ENCODE measurements around the gene NOP53.

NOP53 gene

GRCh38 chr19:47745010-47745901 lies at the start of gene NOP53:
NOP53 (plus strand) TSS chr19:47745546; CDS start chr19:47745560, 14 bp downstream.
- peaks cover 32% of the 10 kb centered on the region for H3K4me1 ChIP-seq (ENCODE audit: low read length)
- no peaks in the 10 kb centered on the region for H3K27me3 ChIP-seq (ENCODE audit: low read depth, low read length)
- peaks cover 14% of the 10 kb centered on the region; the same call in 1 of the 2 replicates for H4K20me1 ChIP-seq (ENCODE audit: insufficient read depth, low read length)
- H2AFZ ChIP-seq (ENCODE audit: low read depth, low read length), result peak within 1 kb of the TSS; percentile 77
- peaks cover 47% of the 10 kb centered on the region for H3K79me2 ChIP-seq (ENCODE audit: low read length)
- H3K9me3 ChIP-seq (ENCODE audit: insufficient read depth, low read length), result no peaks in the 10 kb centered on the region
- H3K4me3 ChIP-seq (ENCODE audit: low read length), result peak within 1 kb of the TSS; percentile 86
- peaks cover 29% of the 10 kb centered on the region for H3K36me3 ChIP-seq (replicated peaks; ENCODE audit: low read depth, low read length)
- TF ChIP-seq EZH2phosphoT487 (IDR thresholded peaks at IDR 0.05; ENCODE audit: low read depth) (no peak), CTCF (IDR thresholded peaks at IDR 0.05; ENCODE audit: low read depth, low read length) (no peak)
- peak within 1 kb of the TSS; percentile 84 for H3K4me2 ChIP-seq (ENCODE audit: low read length)
- peak within 1 kb of the TSS; percentile 81 for H3K27ac ChIP-seq (ENCODE audit: low read length)
- peak within 1 kb of the TSS; percentile 90 for H3K9ac ChIP-seq (ENCODE audit: low read length)

DNA sequence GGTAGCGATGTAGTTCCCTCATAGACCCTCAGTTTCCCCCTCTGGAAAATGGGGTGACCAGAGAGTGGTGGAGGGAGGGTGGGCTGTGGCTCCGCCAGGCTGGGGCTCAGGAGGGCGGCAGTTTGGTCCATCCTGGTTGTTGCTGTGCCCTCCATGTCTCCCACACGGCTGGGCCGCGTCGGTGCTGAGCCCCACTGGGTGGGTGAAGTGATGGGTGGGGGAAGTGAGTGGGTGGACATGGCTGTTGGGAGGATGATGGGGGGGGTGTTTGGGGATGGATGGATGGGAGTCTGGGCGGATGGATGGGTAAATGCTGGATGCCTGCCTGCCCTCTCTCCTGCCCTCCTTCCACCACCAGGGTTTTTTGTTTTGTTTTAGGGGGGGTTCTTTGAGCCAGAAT lies 48.7 kb upstream of the NOP53 start:
- Histone ChIP-seq H3K4me3 (ENCODE audit: low read length) (no peak overlapping the region), H3K27ac (ENCODE audit: low read length) (no peak overlapping the region), H3K27me3 (ENCODE audit: low read depth, low read length) (no peaks in the 10 kb centered on the region), H4K20me1 (ENCODE audit: insufficient read depth, low read length) (no peaks in the 10 kb centered on the region), H3K9me3 (ENCODE audit: insufficient read depth, low read length) (no peaks in the 10 kb centered on the region), H3K79me2 (ENCODE audit: low read length) (no peaks in the 10 kb centered on the region), H3K4me1 (ENCODE audit: low read length) (peaks cover 3% of the 10 kb centered on the region; the same call in 1 of the 2 replicates), H3K9ac (ENCODE audit: low read length) (no peak overlapping the region), H3K4me2 (ENCODE audit: low read length) (no peak overlapping the region), H2AFZ (ENCODE audit: low read depth, low read length) (no peak overlapping the region), H3K36me3 (replicated peaks; ENCODE audit: low read depth, low read length) (peaks cover 6% of the 10 kb centered on the region)
- no peak for TF ChIP-seq EZH2phosphoT487 (IDR thresholded peaks at IDR 0.05; ENCODE audit: low read depth)
- no peak for TF ChIP-seq CTCF (IDR thresholded peaks at IDR 0.05; ENCODE audit: low read depth, low read length)

- H3K27me3 ChIP-seq (ENCODE audit: low read depth, low read length), result no peaks in the 10 kb centered on the region
- no peak overlapping the region for H2AFZ ChIP-seq (ENCODE audit: low read depth, low read length)
- TF ChIP-seq CTCF (IDR thresholded peaks at IDR 0.05; ENCODE audit: low read depth, low read length) (peak; percentile 96), EZH2phosphoT487 (IDR thresholded peaks at IDR 0.05; ENCODE audit: low read depth) (no peak)
- H3K9ac ChIP-seq (ENCODE audit: low read length), result no peak overlapping the region
- H3K9me3 ChIP-seq (ENCODE audit: insufficient read depth, low read length), result no peaks in the 10 kb centered on the region
- H3K79me2 ChIP-seq (ENCODE audit: low read length), result no peaks in the 10 kb centered on the region
- peaks cover 3% of the 10 kb centered on the region; the same call in 1 of the 2 replicates for H3K4me1 ChIP-seq (ENCODE audit: low read length)
- no peak overlapping the region for H3K4me3 ChIP-seq (ENCODE audit: low read length)
- H3K4me2 ChIP-seq (ENCODE audit: low read length), result peak overlapping the region; percentile 46; the same call in 1 of the 2 replicates
- H3K36me3 ChIP-seq (replicated peaks; ENCODE audit: low read depth, low read length), result peaks cover 2% of the 10 kb centered on the region
- no peaks in the 10 kb centered on the region for H4K20me1 ChIP-seq (ENCODE audit: insufficient read depth, low read length)
- no peak overlapping the region for H3K27ac ChIP-seq (ENCODE audit: low read length)
Measured at GRCh38 chr19:47697863-47698609, 47.3 kb upstream of the NOP53 start.

Data from OCI-LY3 (cell line).